Activated naive CD4-positive, alpha-beta T cell (primary cell): ENCODE results near the gene ARHGAP25.

Source experiments
- DNase-seq, 4 experiments: peaks; one replicate each; lab custom pipeline; 2025; lab: John Stamatoyannopoulos, UW

Gene ARHGAP25

GRCh38 chr2:68734688-68735525 is at the start of gene ARHGAP25:
ARHGAP25 (plus strand) TSS chr2:68734811; CDS start chr2:68735200, 389 bp downstream.
- DNase-seq = no peak

GRCh38 chr2:68686178-68686577 is 48.4 kb upstream of the ARHGAP25 start:
- DNase-seq = no peak

GRCh38 chr2:68687018-68687417 is 47.6 kb upstream of the ARHGAP25 start:
- no peak for DNase-seq

- DNase-seq = no peak
Observed at GRCh38 chr2:68689553-68690537, 44.8 kb upstream of the ARHGAP25 start.

GRCh38 chr2:68690851-68691250 is 43.8 kb upstream of the ARHGAP25 start:
- no peak for DNase-seq

GRCh38 chr2:68692511-68692910 is 42.1 kb upstream of the ARHGAP25 start:
- no peak for DNase-seq

GRCh38 chr2:68693951-68694350 is 40.7 kb upstream of the ARHGAP25 start:
- DNase-seq = no peak

GRCh38 chr2:68695971-68696370 is 38.6 kb upstream of the ARHGAP25 start:
- DNase-seq = no peak

- no peak for DNase-seq
Observed at GRCh38 chr2:68696554-68696953, 38.1 kb upstream of the ARHGAP25 start.

- DNase-seq = no peak
Observed at GRCh38 chr2:68698567-68699377, 35.8 kb upstream of the ARHGAP25 start.

- DNase-seq = no peak
Observed at GRCh38 chr2:68700560-68700959, 34.1 kb upstream of the ARHGAP25 start.

- no peak for DNase-seq
Observed at GRCh38 chr2:68706637-68707036, 28.0 kb upstream of the ARHGAP25 start.

GRCh38 chr2:68708629-68709028 is 26.0 kb upstream of the ARHGAP25 start:
- no peak for DNase-seq

- DNase-seq = no peak
Observed at GRCh38 chr2:68709421-68709911, 25.1 kb upstream of the ARHGAP25 start.

- no peak for DNase-seq
Observed at GRCh38 chr2:68710336-68710735, 24.3 kb upstream of the ARHGAP25 start.

GRCh38 chr2:68710756-68711155 is 23.9 kb upstream of the ARHGAP25 start:
- DNase-seq = no peak

GRCh38 chr2:68714866-68715265 is 19.7 kb upstream of the ARHGAP25 start:
- no peak for DNase-seq

- DNase-seq = no peak
Observed at GRCh38 chr2:68715353-68716041, 19.1 kb upstream of the ARHGAP25 start.

GRCh38 chr2:68716604-68717304 is 17.9 kb upstream of the ARHGAP25 start:
- DNase-seq = no peak

- DNase-seq = no peak
Observed at GRCh38 chr2:68717305-68717661, 17.3 kb upstream of the ARHGAP25 start.

GRCh38 chr2:68719912-68720311 is 14.7 kb upstream of the ARHGAP25 start:
- DNase-seq = no peak
